GM12873 (cell line): ENCODE measurements around the gene SGPL1.

Experiments used
- TF ChIP-seq, protein P1 (sequence below): IDR thresholded peaks from 2 replicates; pipeline ENCODE4 v1.5.1; 2012; ENCODE audit warnings: low read depth, mild to moderate bottlenecking, moderate library complexity, low read length, control low read depth; ENCODE audit not compliant: insufficient read depth; ENCODE audit errors: missing control alignments

Gene SGPL1

DNA sequence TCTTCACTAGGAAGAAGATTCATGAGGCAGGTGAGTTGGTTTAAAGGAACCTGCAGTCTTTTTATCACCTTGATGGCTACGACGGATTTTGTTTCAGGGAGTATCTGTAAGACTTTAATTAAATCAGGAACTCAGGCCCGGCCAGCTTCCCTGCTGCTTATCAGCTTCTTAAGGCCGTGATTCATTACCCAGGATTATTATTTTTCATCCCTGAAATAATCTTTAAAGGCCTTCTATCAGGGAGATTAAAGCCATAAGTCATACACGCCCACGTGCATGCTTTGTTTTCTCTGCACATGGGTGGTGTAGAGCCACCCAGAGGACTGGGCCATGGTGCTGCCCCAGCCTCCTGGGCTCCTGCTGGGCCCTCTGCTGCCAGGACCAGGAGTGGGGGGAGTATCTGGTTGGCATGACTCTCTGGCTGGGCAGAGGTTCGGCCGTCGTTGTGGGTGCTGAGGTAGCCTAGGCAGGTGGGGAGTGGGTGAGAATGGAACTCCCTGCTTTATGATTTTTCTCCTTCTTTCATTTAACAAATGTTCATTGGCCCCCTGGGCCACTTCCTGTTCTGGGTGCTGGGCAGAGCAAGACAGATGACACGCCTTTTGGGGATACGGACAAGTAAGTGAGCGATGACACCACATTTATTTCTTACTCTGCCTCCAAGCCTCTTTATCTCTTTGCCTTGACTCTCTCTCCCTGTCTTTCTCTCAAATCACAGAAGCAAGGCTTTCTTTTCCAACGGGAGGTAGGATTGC is 111.6 kb downstream of the SGPL1 start:
- TF ChIP-seq, protein P1, sequence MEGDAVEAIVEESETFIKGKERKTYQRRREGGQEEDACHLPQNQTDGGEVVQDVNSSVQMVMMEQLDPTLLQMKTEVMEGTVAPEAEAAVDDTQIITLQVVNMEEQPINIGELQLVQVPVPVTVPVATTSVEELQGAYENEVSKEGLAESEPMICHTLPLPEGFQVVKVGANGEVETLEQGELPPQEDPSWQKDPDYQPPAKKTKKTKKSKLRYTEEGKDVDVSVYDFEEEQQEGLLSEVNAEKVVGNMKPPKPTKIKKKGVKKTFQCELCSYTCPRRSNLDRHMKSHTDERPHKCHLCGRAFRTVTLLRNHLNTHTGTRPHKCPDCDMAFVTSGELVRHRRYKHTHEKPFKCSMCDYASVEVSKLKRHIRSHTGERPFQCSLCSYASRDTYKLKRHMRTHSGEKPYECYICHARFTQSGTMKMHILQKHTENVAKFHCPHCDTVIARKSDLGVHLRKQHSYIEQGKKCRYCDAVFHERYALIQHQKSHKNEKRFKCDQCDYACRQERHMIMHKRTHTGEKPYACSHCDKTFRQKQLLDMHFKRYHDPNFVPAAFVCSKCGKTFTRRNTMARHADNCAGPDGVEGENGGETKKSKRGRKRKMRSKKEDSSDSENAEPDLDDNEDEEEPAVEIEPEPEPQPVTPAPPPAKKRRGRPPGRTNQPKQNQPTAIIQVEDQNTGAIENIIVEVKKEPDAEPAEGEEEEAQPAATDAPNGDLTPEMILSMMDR = no peak

DNA sequence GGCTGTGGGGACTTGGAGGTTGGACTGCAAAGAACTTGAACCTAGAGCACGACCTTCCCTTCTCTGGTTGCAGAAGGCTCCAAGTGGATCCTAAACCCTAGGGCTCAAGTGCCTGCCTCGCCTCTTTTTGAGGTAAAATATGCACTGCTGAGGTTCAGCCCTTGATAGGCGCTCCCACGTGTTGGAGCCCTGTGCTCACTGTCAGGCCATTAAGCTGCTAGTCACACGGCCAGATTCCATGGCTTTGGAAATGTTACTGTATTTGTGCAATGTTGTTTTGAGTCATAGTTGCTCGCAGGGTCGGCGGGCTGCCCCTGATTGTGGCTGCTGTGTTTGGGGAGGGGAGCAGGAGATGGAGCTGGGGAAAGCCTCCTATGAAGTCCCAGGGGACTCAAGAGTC is 112.4 kb downstream of the SGPL1 start:
- TF ChIP-seq, protein P1 = no peak

DNA sequence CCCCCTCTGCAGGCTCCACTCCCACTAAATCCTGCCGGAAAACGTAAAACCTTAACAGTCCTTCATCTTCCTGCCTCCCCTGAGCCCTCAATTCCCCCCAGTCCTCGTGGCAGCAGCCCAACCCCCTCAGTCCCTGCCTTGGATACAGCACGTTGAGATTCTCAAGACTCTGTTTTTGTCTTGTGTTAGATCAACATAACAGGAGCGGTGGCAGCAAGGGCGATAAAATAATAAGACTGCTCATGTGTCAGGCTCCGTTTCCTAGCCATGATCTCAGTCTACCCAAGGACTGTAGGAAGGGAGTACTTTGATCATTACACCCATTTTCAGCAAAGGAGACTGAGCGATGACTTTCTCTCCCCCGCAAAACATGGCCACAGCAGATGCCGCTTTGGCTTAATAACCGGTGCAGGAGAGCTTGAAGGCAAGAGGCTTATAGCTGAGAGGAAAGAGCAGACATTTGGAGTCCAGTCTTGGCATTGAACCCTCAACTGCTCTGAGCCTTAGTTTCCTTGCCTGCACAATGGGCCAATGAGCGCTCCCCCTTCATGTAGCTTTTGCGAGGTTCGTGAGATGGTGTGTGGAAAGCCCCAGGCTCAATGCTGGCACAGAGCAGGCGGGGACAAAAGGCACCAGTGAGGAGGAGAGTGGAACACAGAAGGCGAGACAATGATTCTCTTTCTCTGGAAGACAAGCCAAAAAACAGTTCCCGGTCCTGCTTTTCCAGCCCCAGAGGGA is 114.7 kb downstream of the SGPL1 start:
- TF ChIP-seq, protein P1 = no peak
